ENCODE data around the gene TRMT2A.

TRMT2A gene

GRCh38 chr22:20089226-20089976, 27.6 kb downstream of the TRMT2A start:
- no peak for DNase-seq (ENCODE audit: low spot score)
- in situ Hi-C loops (cut with MboI; ENCODE audit: low pct_unique_long_range_greater_than_20kb, low sequenced_read_pairs, unreplicated experiment), result no loop called here
- no peak for TF ChIP-seq CTCF (IDR thresholded peaks at IDR 0.05; ENCODE audit: extremely low read depth, insufficient read depth, missing control alignments)

GRCh38 chr22:20088263-20088648, 28.8 kb downstream of the TRMT2A start:
- in situ Hi-C loops (cut with MboI; ENCODE audit: low pct_unique_long_range_greater_than_20kb, low sequenced_read_pairs, unreplicated experiment), result no loop called here
- no peak for TF ChIP-seq CTCF (IDR thresholded peaks at IDR 0.05; ENCODE audit: extremely low read depth, insufficient read depth, missing control alignments)

GRCh38 chr22:20087319-20088262, 29.4 kb downstream of the TRMT2A start:
- no peak for TF ChIP-seq CTCF (IDR thresholded peaks at IDR 0.05; ENCODE audit: extremely low read depth, insufficient read depth, missing control alignments)
- in situ Hi-C loops (cut with MboI; ENCODE audit: low pct_unique_long_range_greater_than_20kb, low sequenced_read_pairs, unreplicated experiment), result no loop called here
- no peak for DNase-seq (ENCODE audit: low spot score)

More at GRCh38 chr22:20088263-20088648, 28.8 kb downstream of the TRMT2A start:
- DNase-seq (ENCODE audit: low spot score), result no peak

DNA sequence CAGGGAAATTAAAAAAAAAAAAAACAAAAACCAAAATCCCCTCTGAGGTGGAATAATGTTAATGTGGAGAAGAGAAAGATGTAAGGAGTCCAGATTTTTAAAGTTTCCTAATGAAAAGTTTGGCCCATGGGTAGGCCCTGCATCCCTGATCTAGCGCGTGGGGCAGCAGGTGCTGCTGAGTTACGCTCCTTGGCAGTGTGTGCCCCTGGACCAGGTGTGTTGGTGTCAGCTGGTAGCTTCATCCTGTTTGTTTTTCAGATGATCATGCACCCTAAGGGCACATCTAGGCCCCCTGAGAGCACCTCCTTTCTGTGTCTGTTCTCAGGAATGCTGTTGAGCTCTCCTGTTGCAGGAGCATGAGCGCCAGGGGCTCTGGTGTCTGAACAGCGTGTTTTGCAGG, 30.3 kb downstream of the TRMT2A start:
- no peak for TF ChIP-seq CTCF (IDR thresholded peaks at IDR 0.05; ENCODE audit: extremely low read depth, insufficient read depth, missing control alignments)
- in situ Hi-C loops (cut with MboI; ENCODE audit: low pct_unique_long_range_greater_than_20kb, low sequenced_read_pairs, unreplicated experiment), result no loop called here
- DNase-seq (ENCODE audit: low spot score), result no peak

GRCh38 chr22:20086101-20086599, 30.9 kb downstream of the TRMT2A start:
- TF ChIP-seq CTCF (IDR thresholded peaks at IDR 0.05; ENCODE audit: extremely low read depth, insufficient read depth, missing control alignments), result no peak
- in situ Hi-C loops (cut with MboI; ENCODE audit: low pct_unique_long_range_greater_than_20kb, low sequenced_read_pairs, unreplicated experiment), result no loop called here
- DNase-seq (ENCODE audit: low spot score), result no peak

GRCh38 chr22:20085651-20086050, 31.4 kb downstream of the TRMT2A start:
- DNase-seq (ENCODE audit: low spot score), result no peak
- no peak for TF ChIP-seq CTCF (IDR thresholded peaks at IDR 0.05; ENCODE audit: extremely low read depth, insufficient read depth, missing control alignments)
- in situ Hi-C loops (cut with MboI; ENCODE audit: low pct_unique_long_range_greater_than_20kb, low sequenced_read_pairs, unreplicated experiment), result no loop called here

Measured in GM13977 (cell line).